Measurements from ENCODE around the gene SSBP2. TPM values are rescaled to one million over a fixed set of nuclear protein-coding genes. Genes with fewer than 3 reads are reported as not detected.

The SSBP2 gene
- total RNA-seq, 4 donors from 2014 or later = 10.9 to 22.3 (median 14.9) TPM

DNA sequence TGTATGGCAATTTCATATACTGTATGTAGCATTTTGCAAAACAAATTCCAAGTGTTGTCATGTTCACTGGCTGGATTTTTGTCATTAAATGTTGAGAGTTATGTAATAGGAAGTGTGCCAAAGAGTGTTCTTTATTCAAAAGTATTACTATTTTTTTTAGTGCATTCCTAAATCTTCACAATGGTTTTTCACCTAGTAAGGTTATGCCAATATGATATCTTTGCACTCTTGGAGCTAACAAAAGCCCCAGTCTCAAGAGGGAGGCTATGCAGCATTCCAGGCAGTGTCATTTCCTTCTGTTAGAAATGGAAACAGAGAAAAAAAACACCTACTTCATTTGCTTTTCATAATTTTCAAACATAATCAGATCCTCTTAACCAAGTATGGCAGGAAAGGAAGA is 5.1 kb upstream of the SSBP2 start:
- TF ChIP-seq, protein P1, sequence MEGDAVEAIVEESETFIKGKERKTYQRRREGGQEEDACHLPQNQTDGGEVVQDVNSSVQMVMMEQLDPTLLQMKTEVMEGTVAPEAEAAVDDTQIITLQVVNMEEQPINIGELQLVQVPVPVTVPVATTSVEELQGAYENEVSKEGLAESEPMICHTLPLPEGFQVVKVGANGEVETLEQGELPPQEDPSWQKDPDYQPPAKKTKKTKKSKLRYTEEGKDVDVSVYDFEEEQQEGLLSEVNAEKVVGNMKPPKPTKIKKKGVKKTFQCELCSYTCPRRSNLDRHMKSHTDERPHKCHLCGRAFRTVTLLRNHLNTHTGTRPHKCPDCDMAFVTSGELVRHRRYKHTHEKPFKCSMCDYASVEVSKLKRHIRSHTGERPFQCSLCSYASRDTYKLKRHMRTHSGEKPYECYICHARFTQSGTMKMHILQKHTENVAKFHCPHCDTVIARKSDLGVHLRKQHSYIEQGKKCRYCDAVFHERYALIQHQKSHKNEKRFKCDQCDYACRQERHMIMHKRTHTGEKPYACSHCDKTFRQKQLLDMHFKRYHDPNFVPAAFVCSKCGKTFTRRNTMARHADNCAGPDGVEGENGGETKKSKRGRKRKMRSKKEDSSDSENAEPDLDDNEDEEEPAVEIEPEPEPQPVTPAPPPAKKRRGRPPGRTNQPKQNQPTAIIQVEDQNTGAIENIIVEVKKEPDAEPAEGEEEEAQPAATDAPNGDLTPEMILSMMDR (IDR thresholded peaks at IDR 0.05) = no peak
- no peak for TF ChIP-seq POLR2A (IDR thresholded peaks at IDR 0.05)
- H3K27me3 ChIP-seq = no peaks in the 10 kb centered on the region
- no peak for DNase-seq
- no peaks in the 10 kb centered on the region for H3K4me1 ChIP-seq
- H3K4me3 ChIP-seq = no peak overlapping the region
- H3K36me3 ChIP-seq = no peaks in the 10 kb centered on the region
- H3K27ac ChIP-seq = peak overlapping the region in 1 of 4 donors; percentile 16
- no peaks in the 10 kb centered on the region for H3K9me3 ChIP-seq

DNA sequence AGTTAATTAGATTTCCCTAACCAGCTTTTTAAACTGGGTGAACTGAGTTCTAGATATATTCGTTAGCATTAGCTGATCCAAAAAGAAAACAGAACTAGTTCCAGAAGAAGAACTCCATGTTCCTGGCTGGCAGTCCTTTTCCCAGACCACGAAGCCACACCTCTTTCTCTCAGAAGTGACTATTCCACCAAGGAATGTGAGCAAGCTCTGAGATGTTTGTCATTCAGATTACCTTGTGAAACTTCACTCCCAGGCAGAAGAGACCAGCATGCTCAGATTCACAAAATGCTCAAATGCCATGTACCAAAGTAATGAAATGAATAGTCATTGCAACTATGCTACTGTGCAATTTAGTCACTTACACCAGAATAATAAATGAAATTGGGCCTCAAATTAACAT is 4.4 kb upstream of the SSBP2 start:
- H3K27ac ChIP-seq = peak overlapping the region in 1 of 4 donors; percentile 20
- H3K9me3 ChIP-seq = no peaks in the 10 kb centered on the region
- no peaks in the 10 kb centered on the region for H3K4me1 ChIP-seq
- DNase-seq = peak in 1 of 3 donors; percentile 59
- no peaks in the 10 kb centered on the region for H3K36me3 ChIP-seq
- H3K27me3 ChIP-seq = no peaks in the 10 kb centered on the region
- TF ChIP-seq, protein P1 (IDR thresholded peaks at IDR 0.05) = no peak
- TF ChIP-seq POLR2A (IDR thresholded peaks at IDR 0.05) = no peak
- no peak overlapping the region for H3K4me3 ChIP-seq

DNA sequence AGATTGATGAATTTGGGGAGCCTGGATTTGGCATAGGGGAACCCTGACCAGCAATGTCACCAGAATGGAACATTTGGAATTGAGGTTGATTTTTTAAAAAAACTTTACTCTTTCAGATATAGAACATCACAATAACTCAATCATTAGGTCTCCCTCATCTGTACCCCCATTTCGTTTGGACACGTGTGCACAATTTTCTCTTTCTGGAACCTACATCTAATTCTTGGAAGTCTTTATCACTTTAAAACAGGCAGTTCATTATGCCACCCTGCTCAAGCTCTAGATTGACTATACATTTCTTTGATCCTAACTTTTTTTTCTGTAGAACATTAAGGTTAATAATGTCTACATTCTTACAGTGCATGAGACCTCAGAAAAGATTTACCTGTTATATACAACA is 3.7 kb upstream of the SSBP2 start:
- Histone ChIP-seq H3K4me3 (no peak overlapping the region), H3K4me1 (peaks cover 0 to 3% (median 0%) of the 10 kb centered on the region in 4 donors), H3K36me3 (no peaks in the 10 kb centered on the region), H3K27ac (peak overlapping the region in 1 of 4 donors; percentile 20), H3K9me3 (no peaks in the 10 kb centered on the region), H3K27me3 (no peaks in the 10 kb centered on the region)
- no peak for TF ChIP-seq POLR2A (IDR thresholded peaks at IDR 0.05)
- TF ChIP-seq, protein P1 (IDR thresholded peaks at IDR 0.05) = no peak
- DNase-seq = no peak

DNA sequence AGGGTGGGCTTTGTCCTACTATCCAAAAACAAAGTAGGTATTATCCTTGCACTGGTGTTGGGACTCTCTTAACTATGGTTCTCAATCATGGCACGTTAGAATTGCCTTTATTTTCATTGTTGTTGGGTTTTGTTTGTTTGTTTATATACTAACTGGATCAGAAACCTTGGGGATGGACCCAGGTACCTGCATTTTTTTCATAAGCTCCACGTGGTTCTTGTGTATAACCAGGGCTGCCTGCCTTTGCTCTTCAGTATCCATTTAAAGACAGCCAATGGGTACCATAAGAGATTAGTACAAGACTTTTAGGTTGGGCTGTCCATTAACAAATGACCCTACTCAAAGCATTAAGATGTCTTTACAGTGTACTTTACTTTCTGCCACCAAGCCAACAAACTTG is 2.5 kb upstream of the SSBP2 start:
- H3K27ac ChIP-seq = no peak overlapping the region
- peaks cover 0 to 6% (median 0%) of the 10 kb centered on the region in 4 donors for H3K4me1 ChIP-seq
- no peaks in the 10 kb centered on the region for H3K36me3 ChIP-seq
- no peak for DNase-seq
- no peaks in the 10 kb centered on the region for H3K27me3 ChIP-seq
- TF ChIP-seq, protein P1 (IDR thresholded peaks at IDR 0.05) = no peak
- TF ChIP-seq POLR2A (IDR thresholded peaks at IDR 0.05) = no peak
- no peaks in the 10 kb centered on the region for H3K9me3 ChIP-seq
- no peak overlapping the region for H3K4me3 ChIP-seq

DNA sequence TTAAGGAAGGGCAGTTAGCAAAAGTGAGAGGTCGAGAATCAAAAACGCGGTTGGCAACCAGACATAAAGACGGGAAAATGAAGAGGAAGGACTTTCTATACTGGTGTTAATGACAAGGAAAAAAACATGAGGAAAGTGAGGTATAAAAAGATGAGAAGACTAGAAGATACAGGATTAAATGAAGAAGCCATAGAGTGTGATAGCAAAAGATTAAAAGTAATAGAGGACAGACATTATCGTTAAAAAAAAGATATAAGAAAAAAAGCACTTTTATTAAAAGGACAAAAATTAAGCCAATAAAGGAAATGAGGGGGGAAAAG is 1.7 kb upstream of the SSBP2 start:
- Histone ChIP-seq H3K4me3 (no peak overlapping the region), H3K36me3 (no peaks in the 10 kb centered on the region), H3K27me3 (no peaks in the 10 kb centered on the region), H3K27ac (peak overlapping the region in 1 of 4 donors; percentile 88), H3K4me1 (peaks cover 0 to 11% (median 0%) of the 10 kb centered on the region in 4 donors), H3K9me3 (no peaks in the 10 kb centered on the region)
- TF ChIP-seq, protein P1 (IDR thresholded peaks at IDR 0.05) = no peak
- no peak for TF ChIP-seq POLR2A (IDR thresholded peaks at IDR 0.05)
- DNase-seq = no peak

All from Peyer's patch (tissue), 4 donors.